Measurements from ENCODE around the gene RASL11A. TPM values are rescaled to one million over a fixed set of nuclear protein-coding genes. Genes with fewer than 3 reads are reported as not detected.
"Not testable (repeated sequence)": the region's sequence is repeated elsewhere in the genome, so short reads cannot be mapped to it uniquely, and the experiment has no call there.

The RASL11A gene
- total and polyA plus RNA-seq, 10 donors, result 6.7 to 37.9 (median 14.7) TPM

GRCh38 chr13:27288392-27288791 lies 17.8 kb downstream of the RASL11A start:
- intact Hi-C loops (cut with DNase I; ENCODE audit: low total_unique reads), result no loop called here

DNA sequence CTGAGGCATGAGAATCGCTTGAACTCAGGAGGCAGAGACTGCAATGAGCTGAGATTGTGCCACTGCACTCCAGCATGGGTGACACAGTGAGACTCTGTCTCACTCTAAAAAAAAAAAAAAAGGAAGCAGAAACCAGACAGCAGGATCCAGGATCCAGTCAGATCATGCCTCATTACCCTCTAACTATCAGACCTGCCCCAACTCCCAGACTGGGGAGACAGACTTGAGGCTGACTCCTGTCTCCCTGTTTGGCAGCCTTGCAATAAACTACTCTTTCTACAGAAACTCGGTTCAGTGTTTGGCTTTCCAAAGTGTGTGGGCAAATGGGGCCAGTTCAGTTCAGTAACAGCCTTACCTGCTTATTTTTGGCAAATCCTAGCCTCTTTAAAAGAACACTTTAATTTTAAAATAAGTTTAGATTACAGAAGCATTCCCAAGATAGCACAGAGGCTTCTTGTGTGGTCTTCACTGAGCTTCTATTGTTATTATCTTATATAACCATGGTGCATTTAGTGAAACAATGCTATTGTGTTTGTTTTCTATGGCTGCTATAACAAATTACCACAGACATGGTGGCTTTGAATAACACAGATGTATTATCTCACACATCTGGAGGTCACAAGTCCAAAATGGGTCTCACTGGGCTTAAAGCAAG lies 18.5 kb downstream of the RASL11A start:
- TF ChIP-seq POLR2AphosphoS5 (IDR thresholded peaks at IDR 0.05) (no peak), CTCF (IDR thresholded peaks at IDR 0.05 in 8 of 11, conservative IDR thresholded peaks at IDR 0.05 in 3 of 11) (no peak), POLR2A (IDR thresholded peaks at IDR 0.05) (no peak)
- no peak for DNase-seq
- WGBS, 5 donors, result 58 to 100% (median 87%) methylated on average over 2 of the region's 2 CpGs
- H3K27me3 ChIP-seq (replicated peaks in 1 of 7), result no peaks in the 10 kb centered on the region
- H3K4me1 ChIP-seq, result peaks cover 0 to 8% (median 2%) of the 10 kb centered on the region in 6 donors
- no peak overlapping the region for H3K4me3 ChIP-seq
- H3K27ac ChIP-seq, result no peak overlapping the region
- H3K9me3 ChIP-seq, result no peaks in the 10 kb centered on the region
- intact Hi-C loops (cut with DNase I; ENCODE audit: low total_unique reads), result no loop called here
- H3K36me3 ChIP-seq, result no peaks in the 10 kb centered on the region

More at GRCh38 chr13:27288392-27288791, 17.8 kb downstream of the RASL11A start:
- Histone ChIP-seq H3K27ac (no peak overlapping the region), H3K9me3 (no peaks in the 10 kb centered on the region), H3K27me3 (replicated peaks in 1 of 7) (no peaks in the 10 kb centered on the region), H3K4me3 (no peak overlapping the region), H3K4me1 (peaks cover 0 to 3% (median under 1%) of the 10 kb centered on the region in 6 donors), H3K36me3 (no peaks in the 10 kb centered on the region)
- TF ChIP-seq POLR2AphosphoS5 (IDR thresholded peaks at IDR 0.05) (no peak), POLR2A (IDR thresholded peaks at IDR 0.05) (no peak), CTCF (IDR thresholded peaks at IDR 0.05 in 8 of 11, conservative IDR thresholded peaks at IDR 0.05 in 3 of 11) (no peak)
- DNase-seq, result no peak
- 90 to 96% (median 93%) methylated on average over 4 of the region's 4 CpGs for WGBS, 5 donors

- no peaks in the 10 kb centered on the region for H3K27me3 ChIP-seq (replicated peaks in 1 of 7)
- no peak overlapping the region for H3K27ac ChIP-seq
- intact Hi-C loops (cut with DNase I; ENCODE audit: low total_unique reads), result no loop called here
- H3K4me1 ChIP-seq, result peaks cover 0 to 8% (median 4%) of the 10 kb centered on the region in 6 donors
- no peak overlapping the region for H3K4me3 ChIP-seq
- DNase-seq, result no peak
- no peak for TF ChIP-seq POLR2A (IDR thresholded peaks at IDR 0.05)
- no peak for TF ChIP-seq CTCF (IDR thresholded peaks at IDR 0.05 in 8 of 11, conservative IDR thresholded peaks at IDR 0.05 in 3 of 11)
- TF ChIP-seq POLR2AphosphoS5 (IDR thresholded peaks at IDR 0.05), result no peak
- no peaks in the 10 kb centered on the region for H3K36me3 ChIP-seq
- WGBS, 5 donors, result 84 to 91% (median 89%) methylated on average over 4 of the region's 4 CpGs
- no peaks in the 10 kb centered on the region for H3K9me3 ChIP-seq
Observed at GRCh38 chr13:27290715-27291114, 20.1 kb downstream of the RASL11A start.

GRCh38 chr13:27291967-27292366 lies 21.3 kb downstream of the RASL11A start:
- WGBS, 5 donors, result 92 to 97% (median 93%) methylated on average over 6 to 8 of the region's 8 CpGs
- H3K4me1 ChIP-seq; H3K27me3 ChIP-seq (replicated peaks in 1 of 7); H3K36me3 ChIP-seq; H3K9me3 ChIP-seq; intact Hi-C loops (cut with DNase I; ENCODE audit: low total_unique reads); H3K27ac ChIP-seq; H3K4me3 ChIP-seq; DNase-seq: not testable (repeated sequence)

All from spleen (tissue), 11 donors.